ENCODE measurements around the gene B4GALT1. TPM values are rescaled to one million over a fixed set of nuclear protein-coding genes. Genes with fewer than 3 reads are reported as not detected.

Gene B4GALT1
- total RNA-seq, 4 donors from 2014 or later, result 88.3 to 119 (median 103) TPM

DNA sequence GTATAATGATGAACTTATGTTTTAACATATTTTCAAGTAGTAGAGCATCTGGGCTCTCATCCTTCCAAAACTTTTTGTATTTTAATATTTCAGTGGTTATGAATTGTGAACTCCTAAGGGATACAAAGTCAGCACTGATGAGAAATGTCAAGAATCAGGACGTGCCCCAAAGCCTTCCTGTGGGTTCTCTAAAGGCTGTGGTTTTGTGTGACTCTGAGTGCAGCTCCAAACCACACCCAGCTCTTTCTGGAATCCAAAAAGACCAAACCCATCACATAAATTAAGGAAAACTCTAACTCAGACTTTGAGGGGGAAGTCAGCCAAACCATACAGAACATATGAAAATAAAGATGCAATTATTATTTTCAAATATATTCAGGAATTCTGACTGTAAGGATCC is 49.8 kb downstream of the B4GALT1 start:
- WGBS, 2 donors, result 63 to 68% methylated on average over 1 of the region's 1 CpG
- DNase-seq, result no peak
- Histone ChIP-seq H3K27ac (peak overlapping the region in 2 of 3 donors; percentile 14 to 22), H3K4me3 (replicated peaks in 1 of 3) (no peak overlapping the region), H3K36me3 (peaks cover 39 to 40% of the 10 kb centered on the region in 2 donors), H3K4me1 (peaks cover 0 to 18% of the 10 kb centered on the region in 2 donors), H3K9me3 (no peaks in the 10 kb centered on the region), H3K27me3 (no peaks in the 10 kb centered on the region)
- intact Hi-C loops (cut with DNase I), result no loop called here
- TF ChIP-seq, protein P1, sequence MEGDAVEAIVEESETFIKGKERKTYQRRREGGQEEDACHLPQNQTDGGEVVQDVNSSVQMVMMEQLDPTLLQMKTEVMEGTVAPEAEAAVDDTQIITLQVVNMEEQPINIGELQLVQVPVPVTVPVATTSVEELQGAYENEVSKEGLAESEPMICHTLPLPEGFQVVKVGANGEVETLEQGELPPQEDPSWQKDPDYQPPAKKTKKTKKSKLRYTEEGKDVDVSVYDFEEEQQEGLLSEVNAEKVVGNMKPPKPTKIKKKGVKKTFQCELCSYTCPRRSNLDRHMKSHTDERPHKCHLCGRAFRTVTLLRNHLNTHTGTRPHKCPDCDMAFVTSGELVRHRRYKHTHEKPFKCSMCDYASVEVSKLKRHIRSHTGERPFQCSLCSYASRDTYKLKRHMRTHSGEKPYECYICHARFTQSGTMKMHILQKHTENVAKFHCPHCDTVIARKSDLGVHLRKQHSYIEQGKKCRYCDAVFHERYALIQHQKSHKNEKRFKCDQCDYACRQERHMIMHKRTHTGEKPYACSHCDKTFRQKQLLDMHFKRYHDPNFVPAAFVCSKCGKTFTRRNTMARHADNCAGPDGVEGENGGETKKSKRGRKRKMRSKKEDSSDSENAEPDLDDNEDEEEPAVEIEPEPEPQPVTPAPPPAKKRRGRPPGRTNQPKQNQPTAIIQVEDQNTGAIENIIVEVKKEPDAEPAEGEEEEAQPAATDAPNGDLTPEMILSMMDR (IDR thresholded peaks at IDR 0.05), result no peak
- TF ChIP-seq POLR2A (IDR thresholded peaks at IDR 0.05), result no peak

GRCh38 chr9:33116860-33117259 is 50.3 kb downstream of the B4GALT1 start:
- 59 to 78% methylated on average over 2 of the region's 2 CpGs for WGBS, 2 donors
- Histone ChIP-seq H3K9me3 (no peaks in the 10 kb centered on the region), H3K4me1 (peaks cover 0 to 18% of the 10 kb centered on the region in 2 donors), H3K4me3 (replicated peaks in 1 of 3) (no peak overlapping the region), H3K27me3 (no peaks in the 10 kb centered on the region), H3K27ac (peak overlapping the region in 2 of 3 donors; percentile 14 to 22), H3K36me3 (peaks cover 40 to 44% of the 10 kb centered on the region in 2 donors)
- DNase-seq, result no peak
- intact Hi-C loops (cut with DNase I), result no loop called here
- TF ChIP-seq, protein P1 (IDR thresholded peaks at IDR 0.05), result no peak
- no peak for TF ChIP-seq POLR2A (IDR thresholded peaks at IDR 0.05)

- 80 to 91% methylated on average over 1 to 3 of the region's 3 CpGs for WGBS, 2 donors
- no peak for DNase-seq
- H3K4me1 ChIP-seq, result peaks cover 0 to 22% of the 10 kb centered on the region in 2 donors
- intact Hi-C loops (cut with DNase I), result no loop called here
- H3K27me3 ChIP-seq, result no peaks in the 10 kb centered on the region
- H3K9me3 ChIP-seq, result no peaks in the 10 kb centered on the region
- no peak overlapping the region for H3K4me3 ChIP-seq (replicated peaks in 1 of 3)
- no peak overlapping the region for H3K27ac ChIP-seq
- H3K36me3 ChIP-seq, result peaks cover 38 to 46% of the 10 kb centered on the region in 2 donors
- no peak for TF ChIP-seq POLR2A (IDR thresholded peaks at IDR 0.05)
- TF ChIP-seq, protein P1 (IDR thresholded peaks at IDR 0.05), result no peak
These were observed 52.4 kb downstream of the B4GALT1 start for GRCh38 chr9:33114746-33115145.

DNA sequence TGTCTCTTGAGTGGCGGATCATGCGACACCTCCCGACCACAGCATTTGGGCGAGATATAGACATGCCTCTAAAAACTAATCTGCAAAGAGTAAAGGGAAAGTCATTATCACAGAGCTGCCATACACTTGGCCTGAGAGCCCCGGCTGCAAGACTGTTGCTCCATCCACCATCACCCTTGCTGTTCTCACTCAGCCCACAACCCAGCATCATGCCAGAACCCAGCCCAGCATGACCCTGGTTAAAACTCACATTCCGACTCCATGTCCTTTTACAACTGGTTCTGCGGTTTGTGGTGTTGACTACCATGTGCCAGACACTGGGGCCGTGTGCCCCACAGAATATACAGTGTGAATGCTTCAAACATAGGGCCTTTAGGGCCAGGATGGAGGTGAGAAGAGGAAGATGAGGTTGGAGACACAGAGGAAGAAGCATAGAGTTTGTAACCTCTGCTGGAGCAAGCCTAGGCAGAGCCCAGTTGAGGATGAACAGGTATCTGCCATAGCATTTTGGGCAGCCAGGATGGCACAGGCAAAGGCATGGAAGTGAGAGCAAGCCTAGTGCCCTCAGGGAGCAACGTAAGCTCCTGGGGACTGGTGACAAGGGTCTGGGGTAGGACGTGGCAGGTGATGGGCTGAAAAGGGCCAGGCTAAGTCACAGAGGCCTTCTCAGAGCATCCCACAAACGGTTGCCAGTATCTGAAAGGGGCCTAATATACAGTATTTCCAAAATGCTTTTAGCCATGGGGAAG is 53.2 kb downstream of the B4GALT1 start:
- no peak for TF ChIP-seq POLR2A (IDR thresholded peaks at IDR 0.05)
- TF ChIP-seq, protein P1 (IDR thresholded peaks at IDR 0.05), result no peak

DNA sequence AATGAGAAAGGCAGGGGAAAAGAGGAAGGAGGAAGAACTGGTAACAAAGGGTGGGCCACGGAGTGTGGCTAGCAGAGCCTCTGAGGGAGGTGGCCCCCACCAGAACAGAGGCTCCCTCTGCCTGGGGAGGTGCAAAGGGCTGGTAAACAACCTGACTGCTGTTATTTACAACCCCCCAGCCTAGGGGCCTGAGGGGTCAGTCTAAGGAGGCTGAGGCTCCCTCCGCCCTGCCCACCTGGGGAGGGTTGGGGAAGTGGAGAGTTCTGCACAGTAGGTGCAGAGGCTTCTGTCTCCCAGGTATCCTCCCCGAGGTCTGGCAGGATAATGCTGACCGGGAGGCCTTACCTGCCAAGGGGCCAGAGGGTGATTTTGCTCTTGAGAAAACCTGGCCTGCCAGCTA is 55.0 kb downstream of the B4GALT1 start:
- no peak overlapping the region for H3K27ac ChIP-seq
- no peak overlapping the region for H3K4me3 ChIP-seq (replicated peaks in 1 of 3)
- WGBS, 2 donors, result 81 to 82% methylated on average over 4 of the region's 4 CpGs
- H3K36me3 ChIP-seq, result peaks cover 26 to 28% of the 10 kb centered on the region in 2 donors
- intact Hi-C loops (cut with DNase I), result no loop called here
- TF ChIP-seq POLR2A (IDR thresholded peaks at IDR 0.05), result no peak
- TF ChIP-seq, protein P1 (IDR thresholded peaks at IDR 0.05), result no peak
- H3K4me1 ChIP-seq, result peaks cover 5 to 24% of the 10 kb centered on the region in 2 donors
- no peak for DNase-seq
- H3K27me3 ChIP-seq, result no peaks in the 10 kb centered on the region
- no peaks in the 10 kb centered on the region for H3K9me3 ChIP-seq

More for the DNA sequence above, 53.2 kb downstream of the B4GALT1 start:
- Histone ChIP-seq H3K27me3 (no peaks in the 10 kb centered on the region), H3K4me1 (peaks cover 0 to 23% of the 10 kb centered on the region in 2 donors), H3K4me3 (replicated peaks in 1 of 3) (no peak overlapping the region), H3K27ac (no peak overlapping the region), H3K9me3 (no peaks in the 10 kb centered on the region), H3K36me3 (peaks cover 31 to 38% of the 10 kb centered on the region in 2 donors)
- no peak for DNase-seq
- intact Hi-C loops (cut with DNase I), result no loop called here
- WGBS, 2 donors, result 92 to 95% methylated on average over 11 of the region's 11 CpGs

All from thyroid gland (tissue), 4 donors.